ENCODE results near the gene RPTOR. TPM values are rescaled to one million over a fixed set of nuclear protein-coding genes. Genes with fewer than 3 reads are reported as not detected.

The RPTOR gene
- total RNA-seq, 1 experiment from 2014 or later, result 25.1 TPM

GRCh38 chr17:80499560-80499959 lies 45.1 kb upstream of the RPTOR start:
- Histone ChIP-seq H2BK120ac (ENCODE audit: low read depth, low read length, poor library complexity, severe bottlenecking) (no peak overlapping the region), H2AFZ (ENCODE audit: low read length) (no peak overlapping the region), H3T11ph (ENCODE audit: low read length) (no peak overlapping the region), H3K27me3 (ENCODE audit: insufficient read depth, low read length) (no peaks in the 10 kb centered on the region), H2BK12ac (ENCODE audit: insufficient read length, low read depth, low read length) (no peak overlapping the region), H3K4me1 (ENCODE audit: insufficient read depth, low read length) (no peaks in the 10 kb centered on the region), H3K14ac (ENCODE audit: insufficient read depth, low read length) (no peak overlapping the region), H4K20me1 (ENCODE audit: control insufficient read depth, insufficient read depth, insufficient read length) (no peaks in the 10 kb centered on the region), H3K79me2 (ENCODE audit: insufficient read depth, low read length) (no peaks in the 10 kb centered on the region), H3K4ac (ENCODE audit: low read depth, low read length) (no peak overlapping the region), H3K9me3 (ENCODE audit: control insufficient read depth, low read depth, low read length) (no peaks in the 10 kb centered on the region), H3K27ac (ENCODE audit: insufficient read length, low read depth, low read length) (no peak overlapping the region), H3K18ac (ENCODE audit: insufficient read length, low read depth, low read length) (no peak overlapping the region), H3K23me2 (ENCODE audit: insufficient read length, low read depth, low read length, poor library complexity, severe bottlenecking) (no peaks in the 10 kb centered on the region), H3K23ac (ENCODE audit: insufficient read length, low read depth, low read length) (no peak overlapping the region), H4K8ac (replicated peaks; ENCODE audit: insufficient read length, low read depth, low read length) (no peak overlapping the region), H4K5ac (ENCODE audit: insufficient read length, low read depth, low read length) (no peak overlapping the region), H2BK15ac (ENCODE audit: low read depth, low read length) (no peak overlapping the region), H2AK5ac (ENCODE audit: insufficient read length, low read length) (no peak overlapping the region), H3K56ac (ENCODE audit: insufficient read length, low read depth, low read length) (no peak overlapping the region), H4K91ac (ENCODE audit: insufficient read length, low read depth, low read length) (no peak overlapping the region), H3K4me2 (ENCODE audit: insufficient read depth, insufficient read length, low read length) (no peak overlapping the region), H3K79me1 (ENCODE audit: insufficient read depth, low read depth, low read length, poor library complexity, severe bottlenecking) (no peaks in the 10 kb centered on the region), H2BK5ac (ENCODE audit: insufficient read length, low read length) (no peak overlapping the region), H2BK20ac (ENCODE audit: low read depth, low read length, poor library complexity, severe bottlenecking) (no peak overlapping the region), H3K9ac (ENCODE audit: extremely low read depth, insufficient read length, low read length) (no peak overlapping the region)
- TF ChIP-seq CTCF (conservative IDR thresholded peaks at IDR 0.05), result no peak
- Mint-ChIP-seq H3K27ac (no peak overlapping the region), H3K36me3 (ENCODE audit: insufficient read depth in 1 of 3, low read depth in 3 of 3) (no peaks in the 10 kb centered on the region), H3K4me1 (peaks cover 4 to 20% of the 10 kb centered on the region in 2 experiments), H3K27me3 (ENCODE audit: low read depth) (peaks cover 60% of the 10 kb centered on the region), H3K9me3 (peaks cover 3% of the 10 kb centered on the region in 2 experiments; a peak in 2 of 5 replicates), H3K4me3 (no peak overlapping the region)
- DNase-seq, result no peak
- no CpG with 5 or more reads among the region's 9 CpGs for WGBS (ENCODE audit: extremely low coverage, insufficient read length, low lambda C conversion rate)

Data from H9 (cell line).